ENCODE results near the gene GRIK2.

GRCh38 chr6:101689695-101690094 lies 296.2 kb downstream of the GRIK2 start:
- TF ChIP-seq CTCF (IDR thresholded peaks at IDR 0.05) = no peak
- no peak for TF ChIP-seq POLR2A (IDR thresholded peaks at IDR 0.05)

Measured in thyroid gland (tissue), 4 donors.